Measurements from ENCODE around the gene R3HDM4. TPM values are rescaled to one million over a fixed set of nuclear protein-coding genes. Genes with fewer than 3 reads are reported as not detected.
"Not testable (repeated sequence)": the region's sequence is repeated elsewhere in the genome, so short reads cannot be mapped to it uniquely, and the experiment has no call there.

R3HDM4 gene
- total RNA-seq, 1 experiment from 2014 or later = 55.8 TPM

DNA sequence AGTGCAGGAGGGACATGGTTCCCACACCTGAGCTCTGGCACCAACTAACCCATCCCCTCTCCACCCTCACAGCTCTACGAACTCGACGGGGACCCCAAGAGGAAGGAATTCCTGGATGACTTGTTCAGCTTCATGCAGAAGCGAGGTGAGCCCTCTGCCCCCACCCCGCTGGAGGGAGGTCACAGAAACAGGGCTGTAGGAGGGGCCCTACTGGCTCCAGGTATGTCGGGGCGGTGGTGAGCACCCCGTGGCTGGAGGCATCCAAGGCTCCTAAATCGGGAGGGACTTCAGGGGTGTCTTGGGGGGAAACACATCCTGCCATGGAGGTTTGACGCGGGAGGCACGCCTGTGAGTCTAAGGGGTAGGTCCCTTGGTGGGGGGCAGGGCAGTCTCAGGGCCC lies 47.0 kb upstream of the R3HDM4 start:
- DNase-seq = no peak
- Histone ChIP-seq H3F3A (ENCODE audit: insufficient read depth, low read depth) (peaks cover 21% of the 10 kb centered on the region; the same call in 1 of the 2 replicates), H3K27ac (no peak overlapping the region), H4K20me1 (ENCODE audit: insufficient read depth) (no peaks in the 10 kb centered on the region), H3K9me3 (ENCODE audit: insufficient read depth, low read depth) (no peaks in the 10 kb centered on the region), H3K4me2 (no peak overlapping the region), H3K4me3 (no peak overlapping the region), H3K79me2 (ENCODE audit: low read depth) (0 out of 2 replicates have a peak, but pooled peaks cover 4% of the 10 kb centered on the region), H3K36me3 (ENCODE audit: low read depth) (no peaks in the 10 kb centered on the region), H3K9me2 (ENCODE audit: insufficient read depth) (no peaks in the 10 kb centered on the region), H2AFZ (no peak overlapping the region), H3K27me3 (ENCODE audit: insufficient read depth, low read depth) (no peaks in the 10 kb centered on the region), H3K4me1 (replicated peaks; ENCODE audit: insufficient read depth) (peaks cover 42% of the 10 kb centered on the region)
- BruUV-seq (replicated peaks) = no TSS peak
- ChIA-PET POLR2A (ENCODE audit: unreplicated experiment) (no interaction called here), CTCF (no interaction called here)
- TF ChIP-seq EZH2 (IDR thresholded peaks at IDR 0.05; ENCODE audit: low read depth) = no peak
- TF ChIP-seq, protein P1, sequence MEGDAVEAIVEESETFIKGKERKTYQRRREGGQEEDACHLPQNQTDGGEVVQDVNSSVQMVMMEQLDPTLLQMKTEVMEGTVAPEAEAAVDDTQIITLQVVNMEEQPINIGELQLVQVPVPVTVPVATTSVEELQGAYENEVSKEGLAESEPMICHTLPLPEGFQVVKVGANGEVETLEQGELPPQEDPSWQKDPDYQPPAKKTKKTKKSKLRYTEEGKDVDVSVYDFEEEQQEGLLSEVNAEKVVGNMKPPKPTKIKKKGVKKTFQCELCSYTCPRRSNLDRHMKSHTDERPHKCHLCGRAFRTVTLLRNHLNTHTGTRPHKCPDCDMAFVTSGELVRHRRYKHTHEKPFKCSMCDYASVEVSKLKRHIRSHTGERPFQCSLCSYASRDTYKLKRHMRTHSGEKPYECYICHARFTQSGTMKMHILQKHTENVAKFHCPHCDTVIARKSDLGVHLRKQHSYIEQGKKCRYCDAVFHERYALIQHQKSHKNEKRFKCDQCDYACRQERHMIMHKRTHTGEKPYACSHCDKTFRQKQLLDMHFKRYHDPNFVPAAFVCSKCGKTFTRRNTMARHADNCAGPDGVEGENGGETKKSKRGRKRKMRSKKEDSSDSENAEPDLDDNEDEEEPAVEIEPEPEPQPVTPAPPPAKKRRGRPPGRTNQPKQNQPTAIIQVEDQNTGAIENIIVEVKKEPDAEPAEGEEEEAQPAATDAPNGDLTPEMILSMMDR (conservative IDR thresholded peaks at IDR 0.05) = no peak
- intact Hi-C loops (cut with micrococcal nuclease; ENCODE audit: unreplicated experiment) = no loop called here

DNA sequence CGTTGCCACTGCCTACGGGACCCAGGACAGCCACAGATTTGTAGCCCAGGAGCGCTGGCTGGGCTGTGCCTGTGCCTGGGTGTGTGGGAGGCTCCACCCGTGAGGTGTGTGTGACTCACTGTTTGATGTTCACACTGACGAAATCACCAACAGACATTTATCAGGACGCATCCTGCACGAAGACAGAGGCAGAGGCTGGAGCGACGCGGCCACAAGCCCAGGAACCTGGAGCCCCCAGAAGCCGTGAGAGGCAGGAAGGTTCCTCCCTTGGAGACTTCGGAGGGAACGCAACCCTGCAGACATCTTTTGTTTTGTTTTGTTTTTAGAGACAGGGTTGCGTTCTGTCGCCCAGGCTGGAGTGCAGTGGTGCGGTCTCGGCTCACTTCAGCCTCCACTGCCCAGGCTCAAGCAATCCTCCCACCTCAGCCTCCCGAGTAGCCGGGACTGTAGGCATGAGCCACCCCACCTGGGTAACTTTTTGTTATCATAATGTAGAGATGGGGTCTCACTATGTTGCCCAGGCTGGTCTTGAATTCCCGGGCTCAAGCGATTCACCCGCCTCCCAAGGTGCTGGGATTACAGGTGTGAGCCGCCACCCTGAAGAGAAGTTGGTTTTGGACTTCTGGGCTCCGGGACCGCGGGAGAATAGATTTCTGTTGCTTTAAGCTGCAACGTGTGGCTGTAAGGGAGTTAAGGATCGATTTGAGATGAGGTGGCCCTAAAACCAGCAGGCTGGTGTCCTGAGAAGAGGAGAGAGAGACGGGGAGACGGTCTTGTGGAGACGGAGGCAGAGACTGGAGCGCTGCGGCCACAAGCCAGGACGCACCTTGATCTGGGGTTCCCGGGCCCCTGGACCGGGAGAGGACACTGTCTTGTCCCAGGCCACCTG lies 46.2 kb upstream of the R3HDM4 start:
- DNase-seq = no peak
- Histone ChIP-seq H3K36me3 (ENCODE audit: low read depth) (no peaks in the 10 kb centered on the region), H2AFZ (no peak overlapping the region), H4K20me1 (ENCODE audit: insufficient read depth) (no peaks in the 10 kb centered on the region), H3K27ac (no peak overlapping the region), H3K4me2 (no peak overlapping the region), H3K9me3 (ENCODE audit: insufficient read depth, low read depth) (no peaks in the 10 kb centered on the region), H3K4me1 (replicated peaks; ENCODE audit: insufficient read depth) (peaks cover 42% of the 10 kb centered on the region), H3F3A (ENCODE audit: insufficient read depth, low read depth) (peaks cover 21% of the 10 kb centered on the region; the same call in 1 of the 2 replicates), H3K27me3 (ENCODE audit: insufficient read depth, low read depth) (no peaks in the 10 kb centered on the region), H3K9me2 (ENCODE audit: insufficient read depth) (no peaks in the 10 kb centered on the region), H3K4me3 (no peak overlapping the region), H3K79me2 (ENCODE audit: low read depth) (0 out of 2 replicates have a peak, but pooled peaks cover 4% of the 10 kb centered on the region)
- TF ChIP-seq, protein P1 (conservative IDR thresholded peaks at IDR 0.05) = no peak
- no peak for TF ChIP-seq EZH2 (IDR thresholded peaks at IDR 0.05; ENCODE audit: low read depth)
- no TSS peak for BruUV-seq (replicated peaks)
- POLR2A ChIA-PET (ENCODE audit: unreplicated experiment) = no interaction called here
- intact Hi-C loops (cut with micrococcal nuclease; ENCODE audit: unreplicated experiment) = no loop called here
- CTCF ChIA-PET = no interaction called here

DNA sequence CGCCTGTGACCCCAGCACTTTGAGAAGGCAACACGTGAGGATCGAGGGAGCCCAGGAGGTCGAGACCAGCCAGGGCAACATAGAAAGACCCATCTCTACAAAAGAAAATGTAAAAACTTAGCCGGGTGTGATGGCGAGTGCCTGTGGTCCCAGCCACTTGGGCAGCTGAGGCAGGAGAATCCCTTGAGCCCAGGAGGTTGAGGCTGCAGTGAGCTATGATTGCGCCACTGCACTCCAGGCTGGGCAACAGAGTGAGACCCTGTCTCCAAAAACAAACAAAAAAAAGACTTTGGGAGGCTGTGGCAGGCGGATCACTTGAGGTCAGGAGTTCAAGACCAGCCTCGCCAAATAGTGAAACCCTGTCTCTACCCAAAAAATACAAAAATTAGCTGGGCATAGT lies 44.6 kb upstream of the R3HDM4 start:
- POLR2A ChIA-PET (ENCODE audit: unreplicated experiment) = interaction anchor here (0.6 kb wide), 1 partner anchor 26 kb away, joined by 3 read pairs; no protein-coding TSS in a partner anchor
- H3K9me2 ChIP-seq (ENCODE audit: insufficient read depth); H3K9me3 ChIP-seq (ENCODE audit: insufficient read depth, low read depth); DNase-seq; H2AFZ ChIP-seq; H3K36me3 ChIP-seq (ENCODE audit: low read depth); intact Hi-C loops (cut with micrococcal nuclease; ENCODE audit: unreplicated experiment); H4K20me1 ChIP-seq (ENCODE audit: insufficient read depth); CTCF ChIA-PET; H3K27me3 ChIP-seq (ENCODE audit: insufficient read depth, low read depth); H3K79me2 ChIP-seq (ENCODE audit: low read depth): not testable (repeated sequence)
- Histone ChIP-seq H3K27ac (peak overlapping the region; percentile 81), H3K4me2 (peak overlapping the region; percentile 73), H3F3A (ENCODE audit: insufficient read depth, low read depth) (peaks cover 21% of the 10 kb centered on the region; the same call in 1 of the 2 replicates), H3K4me1 (replicated peaks; ENCODE audit: insufficient read depth) (peaks cover 56% of the 10 kb centered on the region), H3K4me3 (peak overlapping the region; percentile 54; the same call in 1 of the 2 replicates)
- TSS peak; percentile 54 for BruUV-seq (replicated peaks)

All from PC-9 (cell line).